HFF-Myc (cell line): ENCODE results near the gene MYD88.

Experiments
- DNase-seq: peaks from one replicate; pipeline ENCODE4 v3.0.0-alpha.2; 2011; ENCODE audit warnings: low read depth; ENCODE audit errors: extremely low read depth
- H3K4me3 ChIP-seq: replicated peaks from 2 replicates; pipeline ENCODE4 v1.5.1; 2011; ENCODE audit warnings: low read depth, mild to moderate bottlenecking, control low read depth, low read length
- CTCF ChIP-seq: IDR thresholded peaks from 2 replicates; pipeline ENCODE4 v1.5.1; 2012; ENCODE audit warnings: mild to moderate bottlenecking, low read depth, low read length, control low read depth; ENCODE audit errors: missing control alignments

MYD88 gene

GRCh38 chr3:38173834-38174418 lies 35.5 kb downstream of the MYD88 start:
- TF ChIP-seq CTCF: no peak
- no peak for DNase-seq
- no peak overlapping the region for H3K4me3 ChIP-seq

GRCh38 chr3:38177181-38177580 lies 38.7 kb downstream of the MYD88 start:
- no peak for DNase-seq
- no peak for TF ChIP-seq CTCF
- H3K4me3 ChIP-seq: no peak overlapping the region

- H3K4me3 ChIP-seq: no peak overlapping the region
- TF ChIP-seq CTCF: no peak
- no peak for DNase-seq
Observed at GRCh38 chr3:38186781-38187180, 48.3 kb downstream of the MYD88 start.

- no peak for DNase-seq
- TF ChIP-seq CTCF: no peak
- H3K4me3 ChIP-seq: no peak overlapping the region
Observed at GRCh38 chr3:38190481-38190881, 52.0 kb downstream of the MYD88 start.
